Mesendoderm (in vitro differentiated cells): ENCODE measurements around the gene OR6J1.
A peak's percentile ranks its signal among the peaks of the same experiment; 100 is the strongest.

ENCODE experiments used
- DNase-seq: peaks from one replicate; pipeline ENCODE4 v3.0.0; 2013
- H2AK5ac ChIP-seq: 2 replicates; pipeline ENCODE4 v1.6.1; 2013; ENCODE audit warnings: low read length, inconsistent platforms
- H2BK120ac ChIP-seq: 2 replicates; pipeline ENCODE4 v1.6.1; 2013; ENCODE audit warnings: low read depth, mild to moderate bottlenecking, low read length, moderate library complexity, mixed read lengths
- H2BK15ac ChIP-seq: replicated peaks from 2 replicates; pipeline ENCODE4 v1.6.1; 2013; ENCODE audit warnings: low read depth, mild to moderate bottlenecking, moderate library complexity
- H2BK5ac ChIP-seq: 2 replicates; pipeline ENCODE4 v1.6.1; 2013; ENCODE audit warnings: low read length, inconsistent platforms
- H3K18ac ChIP-seq: 2 replicates; pipeline ENCODE4 v1.6.1; 2013; ENCODE audit warnings: mild to moderate bottlenecking, low read length, mixed read lengths
- H3K23ac ChIP-seq: one replicate; pipeline ENCODE4 v1.6.1; 2013; ENCODE audit warnings: low read length
- H3K27ac ChIP-seq: 2 replicates; pipeline ENCODE4 v1.5.1; 2013; ENCODE audit warnings: low read depth, mild to moderate bottlenecking, inconsistent platforms, low read length, moderate library complexity
- H3K27me3 ChIP-seq: 2 replicates; pipeline ENCODE4 v1.6.1; 2013; ENCODE audit warnings: low read length, control low read depth, mild to moderate bottlenecking, inconsistent platforms; ENCODE audit not compliant: insufficient read depth, poor library complexity
- H3K36me3 ChIP-seq: 2 replicates; pipeline ENCODE4 v1.6.1; 2013; ENCODE audit warnings: low read length, inconsistent platforms; ENCODE audit not compliant: control insufficient read depth, insufficient read depth
- H3K4ac ChIP-seq: one replicate; pipeline ENCODE4 v1.6.1; 2013; ENCODE audit warnings: low read depth, mild to moderate bottlenecking, low read length, moderate library complexity
- H3K4me1 ChIP-seq: 2 replicates; pipeline ENCODE4 v1.6.1; 2013; ENCODE audit warnings: low read depth, low read length, inconsistent platforms; ENCODE audit not compliant: control insufficient read depth
- H3K4me2 ChIP-seq: 2 replicates; pipeline ENCODE4 v1.6.1; 2013; ENCODE audit warnings: low read length
- H3K4me3 ChIP-seq: 2 replicates; pipeline ENCODE4 v1.5.1; 2013; ENCODE audit warnings: mild to moderate bottlenecking, low read length
- H3K56ac ChIP-seq: one replicate; pipeline ENCODE4 v1.6.1; 2013; ENCODE audit warnings: low read length
- H3K79me1 ChIP-seq: 2 replicates; pipeline ENCODE4 v1.6.1; 2013; ENCODE audit warnings: low read length, inconsistent platforms
- H3K79me2 ChIP-seq: 2 replicates; pipeline ENCODE4 v1.6.1; 2013; ENCODE audit warnings: mild to moderate bottlenecking, low read length; ENCODE audit not compliant: control insufficient read depth, insufficient read depth
- H3K9ac ChIP-seq: 2 replicates; pipeline ENCODE4 v1.6.1; 2013; ENCODE audit warnings: low read length, inconsistent platforms
- H4K5ac ChIP-seq: one replicate; pipeline ENCODE4 v1.6.1; 2013; ENCODE audit warnings: low read length
- H4K8ac ChIP-seq: one replicate; pipeline ENCODE4 v1.6.1; 2013; ENCODE audit warnings: low read depth, mild to moderate bottlenecking, control low read depth, low read length, moderate library complexity
- WGBS: extraction: QIAGEN DNeasy Blood & Tissue Kit; methylation state at CpG from one replicate; pipeline ENCODE4 v1.1.7; 2013; ENCODE audit warnings: low lambda C conversion rate, missing lambda C conversion rate; ENCODE audit not compliant: insufficient coverage; ENCODE audit errors: extremely low coverage; 5-methylcytosine and 5-hydroxymethylcytosine counted together

Gene OR6J1

DNA sequence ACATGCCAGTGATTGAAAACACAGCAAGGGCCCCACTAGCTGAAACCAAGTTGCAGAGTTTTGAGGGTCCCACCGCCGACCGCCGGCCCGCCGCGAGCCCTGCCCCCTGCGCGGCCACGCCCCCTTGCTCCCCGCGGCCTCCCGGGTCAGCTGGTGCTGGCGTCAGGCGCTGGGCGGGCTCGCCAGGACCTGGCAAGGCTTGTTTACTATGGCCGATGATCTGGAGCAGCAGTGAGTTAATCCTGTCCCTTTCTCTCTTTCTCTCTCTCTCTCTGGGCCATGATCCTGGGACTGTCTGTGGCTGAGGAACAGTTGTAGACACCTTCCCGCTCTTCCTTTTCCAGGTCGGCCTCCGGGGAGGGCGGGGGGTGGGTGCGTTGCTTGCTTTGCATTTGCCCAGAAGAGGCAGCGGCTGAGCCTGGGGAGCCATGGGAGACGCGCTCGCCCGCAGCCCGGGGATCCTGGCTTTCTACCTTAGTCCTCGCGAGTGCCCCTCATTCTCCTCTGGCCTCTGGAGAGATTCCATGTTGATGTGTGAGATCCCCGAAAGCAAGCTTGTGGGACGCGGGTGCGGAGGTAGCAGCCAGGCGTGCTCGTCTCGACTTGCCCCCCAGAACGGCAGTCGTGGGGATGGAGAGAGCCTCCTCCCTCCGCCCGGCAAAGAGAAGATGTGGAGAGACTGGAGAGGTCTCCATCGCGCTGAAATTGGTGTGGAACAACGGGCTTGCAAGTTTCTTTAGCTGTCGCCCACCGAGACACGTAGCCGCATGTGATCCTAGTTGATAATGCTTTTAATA, 45.9 kb downstream of the OR6J1 start, which contains the start of gene ABHD4:
TSS of gene ABHD4 (plus strand) at position 202 of the 797 bp plus-strand sequence. CDS start at position 209, 7 bp downstream.
- WGBS: no CpG with 5 or more reads among the region's 49 CpGs
- Histone ChIP-seq H3K36me3 (peaks cover 10% of the 10 kb centered on the region), H3K4me3 (peak within 1 kb of the TSS; percentile 91), H2BK15ac (no peak within 1 kb of the TSS), H3K27me3 (no peaks in the 10 kb centered on the region), H2BK5ac (peak within 1 kb of the TSS; percentile 56), H3K4ac (no peak within 1 kb of the TSS), H3K27ac (peak within 1 kb of the TSS; percentile 22), H3K4me2 (peak within 1 kb of the TSS; percentile 79), H2AK5ac (no peak within 1 kb of the TSS), H3K56ac (peak within 1 kb of the TSS; percentile 91), H3K79me1 (peaks cover 7% of the 10 kb centered on the region), H4K5ac (no peak within 1 kb of the TSS), H3K9ac (peak within 1 kb of the TSS; percentile 86), H3K79me2 (peaks cover 9% of the 10 kb centered on the region), H3K18ac (peak within 1 kb of the TSS; percentile 55), H4K8ac (no peak within 1 kb of the TSS), H2BK120ac (peak within 1 kb of the TSS; percentile 34), H3K4me1 (peaks cover 13% of the 10 kb centered on the region), H3K23ac (no peak within 1 kb of the TSS)
- DNase-seq: peak; percentile 83

GRCh38 chr14:22597771-22598098, 46.4 kb downstream of the OR6J1 start:
- Histone ChIP-seq H3K4me2 (peak overlapping the region; percentile 79), H4K8ac (no peak overlapping the region), H2BK5ac (peak overlapping the region; percentile 56), H2AK5ac (no peak overlapping the region), H3K36me3 (peaks cover 8% of the 10 kb centered on the region), H3K4me3 (peak overlapping the region; percentile 24), H3K4ac (no peak overlapping the region), H2BK120ac (no peak overlapping the region), H2BK15ac (no peak overlapping the region), H3K27ac (no peak overlapping the region), H3K23ac (no peak overlapping the region), H3K27me3 (no peaks in the 10 kb centered on the region), H3K18ac (no peak overlapping the region), H3K79me1 (peaks cover 7% of the 10 kb centered on the region), H3K9ac (peak overlapping the region; percentile 74), H3K79me2 (peaks cover 9% of the 10 kb centered on the region), H4K5ac (no peak overlapping the region), H3K56ac (peak overlapping the region; percentile 81), H3K4me1 (peaks cover 15% of the 10 kb centered on the region)
- DNase-seq: no peak
- WGBS: no CpG with 5 or more reads among the region's 9 CpGs

GRCh38 chr14:22597265-22597664, 46.9 kb downstream of the OR6J1 start:
- peak; percentile 65 for DNase-seq
- Histone ChIP-seq H4K8ac (no peak overlapping the region), H3K4ac (no peak overlapping the region), H3K23ac (no peak overlapping the region), H3K4me1 (peaks cover 18% of the 10 kb centered on the region), H3K56ac (peak overlapping the region; percentile 72), H2AK5ac (no peak overlapping the region), H3K27me3 (no peaks in the 10 kb centered on the region), H3K36me3 (peaks cover 6% of the 10 kb centered on the region), H4K5ac (no peak overlapping the region), H3K79me1 (peaks cover 7% of the 10 kb centered on the region), H2BK5ac (no peak overlapping the region), H3K4me3 (no peak overlapping the region), H2BK15ac (no peak overlapping the region), H3K27ac (no peak overlapping the region), H3K4me2 (no peak overlapping the region), H3K9ac (peak overlapping the region; percentile 1), H3K79me2 (peaks cover 9% of the 10 kb centered on the region), H3K18ac (no peak overlapping the region), H2BK120ac (no peak overlapping the region)
- no CpG with 5 or more reads among the region's 6 CpGs for whole genome bisulfite sequencing

DNA sequence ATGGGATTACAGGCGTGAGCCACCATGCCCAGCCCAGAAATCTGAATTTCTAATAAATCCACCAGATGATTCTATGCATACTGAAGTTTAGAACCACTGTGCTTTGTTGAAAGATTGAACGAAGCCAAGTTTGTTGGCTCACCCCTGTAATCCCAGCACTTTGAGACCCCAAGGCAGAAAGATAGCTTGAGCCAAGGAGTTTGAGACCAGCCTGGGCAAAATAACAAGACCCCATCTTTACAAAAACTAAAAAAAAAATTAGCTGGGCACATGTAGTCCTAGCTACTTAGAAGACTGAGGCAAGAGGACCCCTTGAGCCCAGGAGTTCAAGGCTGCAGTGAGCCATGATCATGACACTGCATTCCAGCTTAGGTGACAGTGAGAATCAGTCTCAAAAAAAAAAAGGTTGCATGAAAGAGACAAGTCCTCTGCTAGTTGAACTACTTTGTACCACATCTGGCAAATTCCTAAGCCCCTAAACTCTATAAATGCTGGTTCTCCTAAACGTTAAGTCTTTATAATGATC, 47.7 kb downstream of the OR6J1 start:
- H3K4me3 ChIP-seq: no peak overlapping the region
- H3K23ac ChIP-seq: no peak overlapping the region
- H4K5ac ChIP-seq: no peak overlapping the region
- H3K56ac ChIP-seq: no peak overlapping the region
- no peaks in the 10 kb centered on the region for H3K27me3 ChIP-seq
- WGBS: no CpG with 5 or more reads among the region's 3 CpGs
- no peak overlapping the region for H2AK5ac ChIP-seq
- no peak for DNase-seq
- H3K79me2 ChIP-seq: peaks cover 9% of the 10 kb centered on the region
- H2BK5ac ChIP-seq: no peak overlapping the region
- H4K8ac ChIP-seq: no peak overlapping the region
- no peak overlapping the region for H3K9ac ChIP-seq
- H3K4ac ChIP-seq: no peak overlapping the region
- peaks cover 7% of the 10 kb centered on the region for H3K79me1 ChIP-seq
- no peaks in the 10 kb centered on the region for H3K36me3 ChIP-seq
- peaks cover 19% of the 10 kb centered on the region for H3K4me1 ChIP-seq
- no peak overlapping the region for H3K27ac ChIP-seq
- no peak overlapping the region for H2BK120ac ChIP-seq
- no peak overlapping the region for H2BK15ac ChIP-seq
- peak overlapping the region; percentile 51 for H3K18ac ChIP-seq
- H3K4me2 ChIP-seq: no peak overlapping the region

DNA sequence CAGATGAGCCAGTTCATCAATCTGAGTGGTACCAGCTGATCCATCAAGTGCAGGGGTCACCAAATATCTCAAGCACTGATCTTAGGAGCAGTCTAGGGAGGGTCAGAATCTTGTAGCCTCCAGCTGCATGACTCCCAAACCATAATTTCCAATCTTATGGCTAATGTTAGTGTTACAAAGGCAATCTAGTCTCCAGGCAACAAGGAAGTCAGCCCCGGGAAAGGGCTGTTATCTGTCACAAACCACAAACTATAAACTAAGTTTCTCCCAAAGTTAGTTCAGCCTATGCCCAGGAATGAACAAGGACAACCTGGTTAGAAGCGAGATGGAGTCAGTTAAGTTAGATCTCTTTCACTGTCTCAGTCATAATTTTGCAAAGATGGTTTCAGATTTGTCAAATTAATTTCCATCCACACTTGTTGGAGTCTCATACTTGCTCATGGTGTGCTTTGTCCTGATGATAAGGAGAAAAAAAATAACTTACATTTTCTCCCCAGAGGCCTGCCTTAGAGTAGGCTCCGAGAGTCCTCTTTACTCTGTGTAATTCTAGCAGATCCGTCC, 49.9 kb downstream of the OR6J1 start:
- Histone ChIP-seq H2BK5ac (peak overlapping the region; percentile 2), H3K4me3 (no peak overlapping the region), H3K27ac (peak overlapping the region; percentile 13), H3K27me3 (no peaks in the 10 kb centered on the region), H2AK5ac (no peak overlapping the region), H2BK120ac (no peak overlapping the region), H4K8ac (no peak overlapping the region), H3K4me2 (no peak overlapping the region), H3K79me1 (peaks cover 1% of the 10 kb centered on the region), H2BK15ac (no peak overlapping the region), H3K4me1 (peaks cover 17% of the 10 kb centered on the region), H3K56ac (peak overlapping the region; percentile 36), H3K18ac (peak overlapping the region; percentile 4), H3K79me2 (peaks cover 1% of the 10 kb centered on the region), H3K23ac (no peak overlapping the region), H4K5ac (no peak overlapping the region), H3K4ac (peak overlapping the region; percentile 6), H3K9ac (no peak overlapping the region), H3K36me3 (no peaks in the 10 kb centered on the region)
- no CpG with 5 or more reads among the region's 4 CpGs for WGBS
- no peak for DNase-seq
